Fibroblast of peridontal ligament (primary cell): Measurements from ENCODE around the gene KRTAP27-1.
A peak's percentile ranks its signal among the peaks of the same experiment; 100 is the strongest.

Experiments
- DNase-seq: peaks from one replicate; pipeline ENCODE4 v3.0.0-alpha.2; 2010; ENCODE audit errors: extremely low read depth

The KRTAP27-1 gene

GRCh38 chr21:30337276-30337744 lies at the start of gene KRTAP27-1:
TSS of gene KRTAP27-1 (minus strand) at chr21:30337694. CDS start at chr21:30337668, 26 bp downstream.
- DNase-seq: no peak

- no peak for DNase-seq
These were observed 44.7 kb upstream of the KRTAP27-1 start for GRCh38 chr21:30382201-30382600.

GRCh38 chr21:30372139-30372770 lies 34.8 kb upstream of the KRTAP27-1 start, which contains the start of gene KRTAP13-2:
TSS of gene KRTAP13-2 (minus strand) at chr21:30372271. CDS start at chr21:30372213, 58 bp downstream.
- DNase-seq: no peak

GRCh38 chr21:30355906-30356305 lies 18.4 kb upstream of the KRTAP27-1 start:
- DNase-seq: no peak

GRCh38 chr21:30354308-30355005 lies 17.0 kb upstream of the KRTAP27-1 start:
- DNase-seq: no peak

- no peak for DNase-seq
These were observed 14.0 kb upstream of the KRTAP27-1 start for GRCh38 chr21:30351534-30351933.

GRCh38 chr21:30349572-30349971 lies 12.1 kb upstream of the KRTAP27-1 start:
- no peak for DNase-seq

GRCh38 chr21:30348506-30348905 lies 11.0 kb upstream of the KRTAP27-1 start, which contains the start of gene KRTAP23-1:
TSS of gene KRTAP23-1 (minus strand) at chr21:30348606. CDS start at chr21:30348606, 0 bp downstream.
- no peak for DNase-seq

GRCh38 chr21:30345014-30345413 lies 7.5 kb upstream of the KRTAP27-1 start:
- DNase-seq: no peak

- peak; percentile 3 for DNase-seq
These were observed 3.5 kb upstream of the KRTAP27-1 start for GRCh38 chr21:30340714-30341573.

GRCh38 chr21:30338717-30339116 lies 1.2 kb upstream of the KRTAP27-1 start:
- no peak for DNase-seq

GRCh38 chr21:30337772-30338171 lies 278 bp upstream of the KRTAP27-1 start:
- no peak for DNase-seq

GRCh38 chr21:30336596-30336995 lies 898 bp downstream of the KRTAP27-1 start:
- DNase-seq: no peak

GRCh38 chr21:30333736-30334135 lies 3.8 kb downstream of the KRTAP27-1 start:
- no peak for DNase-seq

- no peak for DNase-seq
These were observed 4.8 kb downstream of the KRTAP27-1 start for GRCh38 chr21:30332681-30333080.

- no peak for DNase-seq
These were observed 8.2 kb downstream of the KRTAP27-1 start for GRCh38 chr21:30329203-30329875.

- DNase-seq: no peak
These were observed 11.1 kb downstream of the KRTAP27-1 start for GRCh38 chr21:30326390-30326789.

GRCh38 chr21:30320215-30320614 lies 17.3 kb downstream of the KRTAP27-1 start, which contains the start of gene KRTAP26-1:
TSS of gene KRTAP26-1 (minus strand) at chr21:30320315. CDS start at chr21:30320035, 280 bp downstream.
- no peak for DNase-seq

- DNase-seq: no peak
These were observed 21.8 kb downstream of the KRTAP27-1 start for GRCh38 chr21:30315701-30316100.

GRCh38 chr21:30306884-30307283 lies 30.6 kb downstream of the KRTAP27-1 start:
- DNase-seq: no peak

GRCh38 chr21:30305136-30305535 lies 32.4 kb downstream of the KRTAP27-1 start:
- no peak for DNase-seq
